ENCODE results near the gene SNAPIN. TPM values are rescaled to one million over a fixed set of nuclear protein-coding genes. Genes with fewer than 3 reads are reported as not detected.
A peak's percentile ranks its signal among the peaks of the same experiment; 100 is the strongest.

The SNAPIN gene
- total RNA-seq, 1 experiment from 2014 or later: 78.5 TPM

- in situ Hi-C loops (cut with HindIII; ENCODE audit: low pct_unique_long_range_greater_than_20kb, low sequenced_read_pairs): no loop called here
- DNase-seq (ENCODE audit: low read depth): no peak
Measured at GRCh38 chr1:153640861-153641260, 17.6 kb upstream of the SNAPIN start.

- no peak for DNase-seq (ENCODE audit: low read depth)
- in situ Hi-C loops (cut with HindIII; ENCODE audit: low pct_unique_long_range_greater_than_20kb, low sequenced_read_pairs): no loop called here
Measured at GRCh38 chr1:153642161-153642560, 16.3 kb upstream of the SNAPIN start.

GRCh38 chr1:153643100-153643499 is 15.4 kb upstream of the SNAPIN start:
- DNase-seq (ENCODE audit: low read depth): no peak

GRCh38 chr1:153643816-153644215 is 14.7 kb upstream of the SNAPIN start:
- in situ Hi-C loops (cut with HindIII; ENCODE audit: low pct_unique_long_range_greater_than_20kb, low sequenced_read_pairs): no loop called here
- DNase-seq (ENCODE audit: low read depth): no peak

More at GRCh38 chr1:153643100-153643499, 15.4 kb upstream of the SNAPIN start:
- in situ Hi-C loops (cut with HindIII; ENCODE audit: low pct_unique_long_range_greater_than_20kb, low sequenced_read_pairs): no loop called here

- in situ Hi-C loops (cut with HindIII; ENCODE audit: low pct_unique_long_range_greater_than_20kb, low sequenced_read_pairs): no loop called here
Measured at GRCh38 chr1:153646672-153647345, 11.7 kb upstream of the SNAPIN start.

GRCh38 chr1:153647346-153647714 is 11.2 kb upstream of the SNAPIN start:
- no peak for DNase-seq (ENCODE audit: low read depth)

More at GRCh38 chr1:153646672-153647345, 11.7 kb upstream of the SNAPIN start:
- no peak for DNase-seq (ENCODE audit: low read depth)

GRCh38 chr1:153648000-153648643 is 10.4 kb upstream of the SNAPIN start:
- in situ Hi-C loops (cut with HindIII; ENCODE audit: low pct_unique_long_range_greater_than_20kb, low sequenced_read_pairs): no loop called here
- DNase-seq (ENCODE audit: low read depth): peak; percentile 25

More at GRCh38 chr1:153647346-153647714, 11.2 kb upstream of the SNAPIN start:
- in situ Hi-C loops (cut with HindIII; ENCODE audit: low pct_unique_long_range_greater_than_20kb, low sequenced_read_pairs): no loop called here

GRCh38 chr1:153649137-153649862 is 9.2 kb upstream of the SNAPIN start:
- in situ Hi-C loops (cut with HindIII; ENCODE audit: low pct_unique_long_range_greater_than_20kb, low sequenced_read_pairs): no loop called here

GRCh38 chr1:153649863-153650235 is 8.7 kb upstream of the SNAPIN start:
- in situ Hi-C loops (cut with HindIII; ENCODE audit: low pct_unique_long_range_greater_than_20kb, low sequenced_read_pairs): no loop called here
- DNase-seq (ENCODE audit: low read depth): no peak

More at GRCh38 chr1:153649137-153649862, 9.2 kb upstream of the SNAPIN start:
- no peak for DNase-seq (ENCODE audit: low read depth)

- in situ Hi-C loops (cut with HindIII; ENCODE audit: low pct_unique_long_range_greater_than_20kb, low sequenced_read_pairs): no loop called here
Measured at GRCh38 chr1:153651771-153652170, 6.7 kb upstream of the SNAPIN start.

GRCh38 chr1:153652805-153653500 is 5.5 kb upstream of the SNAPIN start:
- DNase-seq (ENCODE audit: low read depth): no peak
- in situ Hi-C loops (cut with HindIII; ENCODE audit: low pct_unique_long_range_greater_than_20kb, low sequenced_read_pairs): no loop called here

More at GRCh38 chr1:153651771-153652170, 6.7 kb upstream of the SNAPIN start:
- no peak for DNase-seq (ENCODE audit: low read depth)

GRCh38 chr1:153655333-153655732 is 3.2 kb upstream of the SNAPIN start:
- in situ Hi-C loops (cut with HindIII; ENCODE audit: low pct_unique_long_range_greater_than_20kb, low sequenced_read_pairs): no loop called here
- DNase-seq (ENCODE audit: low read depth): no peak

GRCh38 chr1:153659175-153659534 is 652 bp downstream of the SNAPIN start:
- in situ Hi-C loops (cut with HindIII; ENCODE audit: low pct_unique_long_range_greater_than_20kb, low sequenced_read_pairs): no loop called here

GRCh38 chr1:153659656-153660055 is 1.2 kb downstream of the SNAPIN start:
- DNase-seq (ENCODE audit: low read depth): no peak
- in situ Hi-C loops (cut with HindIII; ENCODE audit: low pct_unique_long_range_greater_than_20kb, low sequenced_read_pairs): no loop called here

More at GRCh38 chr1:153659175-153659534, 652 bp downstream of the SNAPIN start:
- DNase-seq (ENCODE audit: low read depth): no peak

- no peak for DNase-seq (ENCODE audit: low read depth)
- in situ Hi-C loops (cut with HindIII; ENCODE audit: low pct_unique_long_range_greater_than_20kb, low sequenced_read_pairs): no loop called here
Measured at GRCh38 chr1:153661111-153661708, 2.7 kb downstream of the SNAPIN start.

- in situ Hi-C loops (cut with HindIII; ENCODE audit: low pct_unique_long_range_greater_than_20kb, low sequenced_read_pairs): no loop called here
- no peak for DNase-seq (ENCODE audit: low read depth)
Measured at GRCh38 chr1:153662269-153662668, 3.8 kb downstream of the SNAPIN start.

- no peak for DNase-seq (ENCODE audit: low read depth)
- in situ Hi-C loops (cut with HindIII; ENCODE audit: low pct_unique_long_range_greater_than_20kb, low sequenced_read_pairs): no loop called here
Measured at GRCh38 chr1:153663211-153663610, 4.7 kb downstream of the SNAPIN start.

- no peak for DNase-seq (ENCODE audit: low read depth)
- in situ Hi-C loops (cut with HindIII; ENCODE audit: low pct_unique_long_range_greater_than_20kb, low sequenced_read_pairs): no loop called here
Measured at GRCh38 chr1:153667439-153667838, 8.9 kb downstream of the SNAPIN start.
